ENCODE measurements around the gene HOXA3. TPM values are rescaled to one million over a fixed set of nuclear protein-coding genes. Genes with fewer than 3 reads are reported as not detected.

HOXA3 gene
- total RNA-seq, 1 experiment from 2014 or later = 30.2 TPM

DNA sequence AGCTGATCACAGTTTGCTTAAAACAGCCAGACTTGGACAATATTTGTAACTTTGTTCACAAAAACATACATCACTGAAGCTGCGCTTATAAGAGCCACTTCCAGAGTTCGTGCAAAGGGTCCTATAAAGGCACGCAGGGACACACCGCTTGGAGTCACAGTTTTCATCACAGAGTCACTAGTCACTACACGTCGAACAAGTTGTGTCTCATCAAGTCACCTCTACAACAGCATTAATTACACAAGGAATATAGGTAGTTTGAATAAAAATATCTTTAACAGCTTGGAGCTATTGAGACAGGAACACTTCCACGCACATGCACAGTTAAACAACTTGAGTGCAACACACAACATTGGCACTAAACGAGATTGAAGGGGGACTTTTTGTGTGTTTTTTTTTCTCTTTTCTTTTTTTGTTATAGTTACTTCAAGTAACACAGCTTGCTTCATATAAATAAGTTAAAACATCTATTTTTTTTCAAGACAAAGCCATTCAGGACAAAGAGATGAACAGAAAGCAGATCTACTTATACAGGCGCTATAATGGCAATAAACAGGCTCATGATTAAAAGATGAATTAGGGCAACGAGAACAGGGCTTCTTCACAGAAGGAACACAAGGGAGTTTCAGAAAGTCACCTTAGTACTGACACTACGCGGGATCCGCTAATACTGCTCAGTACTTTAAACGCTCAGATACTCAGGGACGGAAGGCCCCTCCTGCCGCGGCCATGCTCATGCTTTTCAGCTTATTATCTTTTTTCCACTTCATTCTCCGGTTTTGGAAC lies 11.1 kb downstream of the HOXA3 start:
- no peak for TF ChIP-seq SIN3A (IDR thresholded peaks at IDR 0.05; ENCODE audit: borderline replicate concordance, insufficient read depth, low read depth, low read length)
- TF ChIP-seq, protein P1, sequence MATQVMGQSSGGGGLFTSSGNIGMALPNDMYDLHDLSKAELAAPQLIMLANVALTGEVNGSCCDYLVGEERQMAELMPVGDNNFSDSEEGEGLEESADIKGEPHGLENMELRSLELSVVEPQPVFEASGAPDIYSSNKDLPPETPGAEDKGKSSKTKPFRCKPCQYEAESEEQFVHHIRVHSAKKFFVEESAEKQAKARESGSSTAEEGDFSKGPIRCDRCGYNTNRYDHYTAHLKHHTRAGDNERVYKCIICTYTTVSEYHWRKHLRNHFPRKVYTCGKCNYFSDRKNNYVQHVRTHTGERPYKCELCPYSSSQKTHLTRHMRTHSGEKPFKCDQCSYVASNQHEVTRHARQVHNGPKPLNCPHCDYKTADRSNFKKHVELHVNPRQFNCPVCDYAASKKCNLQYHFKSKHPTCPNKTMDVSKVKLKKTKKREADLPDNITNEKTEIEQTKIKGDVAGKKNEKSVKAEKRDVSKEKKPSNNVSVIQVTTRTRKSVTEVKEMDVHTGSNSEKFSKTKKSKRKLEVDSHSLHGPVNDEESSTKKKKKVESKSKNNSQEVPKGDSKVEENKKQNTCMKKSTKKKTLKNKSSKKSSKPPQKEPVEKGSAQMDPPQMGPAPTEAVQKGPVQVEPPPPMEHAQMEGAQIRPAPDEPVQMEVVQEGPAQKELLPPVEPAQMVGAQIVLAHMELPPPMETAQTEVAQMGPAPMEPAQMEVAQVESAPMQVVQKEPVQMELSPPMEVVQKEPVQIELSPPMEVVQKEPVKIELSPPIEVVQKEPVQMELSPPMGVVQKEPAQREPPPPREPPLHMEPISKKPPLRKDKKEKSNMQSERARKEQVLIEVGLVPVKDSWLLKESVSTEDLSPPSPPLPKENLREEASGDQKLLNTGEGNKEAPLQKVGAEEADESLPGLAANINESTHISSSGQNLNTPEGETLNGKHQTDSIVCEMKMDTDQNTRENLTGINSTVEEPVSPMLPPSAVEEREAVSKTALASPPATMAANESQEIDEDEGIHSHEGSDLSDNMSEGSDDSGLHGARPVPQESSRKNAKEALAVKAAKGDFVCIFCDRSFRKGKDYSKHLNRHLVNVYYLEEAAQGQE (IDR thresholded peaks at IDR 0.05; ENCODE audit: insufficient read depth in 1 of 2, low read depth in 2 of 2, low read length in 1 of 2) = no peak
- TF ChIP-seq, protein P2, sequence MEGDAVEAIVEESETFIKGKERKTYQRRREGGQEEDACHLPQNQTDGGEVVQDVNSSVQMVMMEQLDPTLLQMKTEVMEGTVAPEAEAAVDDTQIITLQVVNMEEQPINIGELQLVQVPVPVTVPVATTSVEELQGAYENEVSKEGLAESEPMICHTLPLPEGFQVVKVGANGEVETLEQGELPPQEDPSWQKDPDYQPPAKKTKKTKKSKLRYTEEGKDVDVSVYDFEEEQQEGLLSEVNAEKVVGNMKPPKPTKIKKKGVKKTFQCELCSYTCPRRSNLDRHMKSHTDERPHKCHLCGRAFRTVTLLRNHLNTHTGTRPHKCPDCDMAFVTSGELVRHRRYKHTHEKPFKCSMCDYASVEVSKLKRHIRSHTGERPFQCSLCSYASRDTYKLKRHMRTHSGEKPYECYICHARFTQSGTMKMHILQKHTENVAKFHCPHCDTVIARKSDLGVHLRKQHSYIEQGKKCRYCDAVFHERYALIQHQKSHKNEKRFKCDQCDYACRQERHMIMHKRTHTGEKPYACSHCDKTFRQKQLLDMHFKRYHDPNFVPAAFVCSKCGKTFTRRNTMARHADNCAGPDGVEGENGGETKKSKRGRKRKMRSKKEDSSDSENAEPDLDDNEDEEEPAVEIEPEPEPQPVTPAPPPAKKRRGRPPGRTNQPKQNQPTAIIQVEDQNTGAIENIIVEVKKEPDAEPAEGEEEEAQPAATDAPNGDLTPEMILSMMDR (IDR thresholded peaks at IDR 0.05) = no peak
- no peak for TF ChIP-seq TCF7L2 (IDR thresholded peaks at IDR 0.05; ENCODE audit: low read depth, low read length)
- no peak for TF ChIP-seq POLR2AphosphoS5 (IDR thresholded peaks at IDR 0.05; ENCODE audit: low read depth, low read length)
- peak overlapping the region; percentile 58 to 87; a peak in 2 of 4 replicates for H3K4me3 ChIP-seq (ENCODE audit: low read depth in 2 of 2, low read length in 2 of 2)
- POLR2A ChIA-PET = no interaction called here
- DNase-seq (ENCODE audit: low read depth, low spot score) (no peak), ATAC-seq (no peak)
- CTCF ChIA-PET = interaction anchor here (0.5 to 2.7 kb wide), 7 partner anchors 13 to 707 kb away, joined by 3 to 9 read pairs (median 7); no protein-coding TSS in a partner anchor
- in situ Hi-C loops (cut with HindIII; ENCODE audit: low pct_unique_long_range_greater_than_20kb, low sequenced_read_pairs) (loop anchor here (5.0 kb wide), 1 partner anchor 284 kb away; no protein-coding TSS in a partner anchor), intact Hi-C loops (cut with micrococcal nuclease; ENCODE audit: unreplicated experiment) (no loop called here)
- no peaks in the 10 kb centered on the region for H3K9me3 ChIP-seq (ENCODE audit: control insufficient read depth, insufficient read depth, low read depth, low read length)
- H3K27ac ChIP-seq (ENCODE audit: low read length) = peak overlapping the region; percentile 84
- H3K4me1 ChIP-seq (ENCODE audit: control insufficient read depth, insufficient read depth, low read length) = peaks cover 32% of the 10 kb centered on the region
- no peaks in the 10 kb centered on the region for H3K36me3 ChIP-seq (ENCODE audit: control insufficient read depth, insufficient read depth, low read length)
- BruUV-seq (replicated peaks) = TSS peak; percentile 81
- H3K27me3 ChIP-seq (ENCODE audit: control insufficient read depth, insufficient read depth, low read length) = no peaks in the 10 kb centered on the region

DNA sequence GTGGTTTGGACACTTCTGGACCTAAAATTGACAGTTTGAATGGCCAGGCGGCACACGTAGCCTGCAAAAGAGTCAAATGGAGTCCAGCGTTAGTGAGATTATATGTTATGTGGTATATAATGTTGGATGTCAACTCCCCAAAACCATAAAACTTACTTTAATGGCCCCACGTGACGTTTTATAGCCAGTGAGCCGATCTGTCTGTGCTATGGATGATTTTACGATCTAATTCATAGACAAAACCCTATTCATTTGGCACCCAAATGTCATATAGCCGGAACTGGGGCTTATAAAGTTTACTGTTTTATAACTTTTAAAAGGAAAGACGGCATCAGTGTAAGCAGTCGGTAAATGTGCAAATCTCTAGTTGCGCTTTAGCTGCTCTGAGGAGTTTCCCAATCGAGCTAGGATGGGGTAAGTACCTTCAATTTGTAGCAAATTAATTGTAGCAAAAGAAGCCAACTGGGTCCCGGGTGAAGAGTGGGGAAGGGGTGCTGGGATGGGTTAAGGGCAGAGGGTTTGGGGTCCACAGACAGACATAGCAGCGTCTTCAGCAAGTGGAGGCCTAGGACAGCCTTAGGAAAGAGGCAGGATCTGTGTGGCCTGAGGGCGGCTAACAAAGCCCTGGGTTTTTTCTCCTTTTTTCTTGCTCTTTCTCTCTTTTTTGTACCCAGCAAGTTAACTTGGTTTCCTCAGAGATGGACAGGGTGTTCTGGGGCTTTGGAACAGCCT lies 12.1 kb downstream of the HOXA3 start:
- ChIA-PET POLR2A (interaction anchor here (0.6 kb wide), 2 partner anchors 284 to 460 kb away, joined by 3 to 5 read pairs; no protein-coding TSS in a partner anchor), CTCF (interaction anchor here (0.7 kb wide), 1 partner anchor 53 kb away, joined by 3 read pairs; no protein-coding TSS in a partner anchor)
- TF ChIP-seq, protein P1 (IDR thresholded peaks at IDR 0.05; ENCODE audit: insufficient read depth in 1 of 2, low read depth in 2 of 2, low read length in 1 of 2) = no peak
- no peak for TF ChIP-seq SIN3A (IDR thresholded peaks at IDR 0.05; ENCODE audit: borderline replicate concordance, insufficient read depth, low read depth, low read length)
- no peak for TF ChIP-seq POLR2AphosphoS5 (IDR thresholded peaks at IDR 0.05; ENCODE audit: low read depth, low read length)
- no peak for TF ChIP-seq TCF7L2 (IDR thresholded peaks at IDR 0.05; ENCODE audit: low read depth, low read length)
- TF ChIP-seq, protein P2 (IDR thresholded peaks at IDR 0.05) = no peak
- Histone ChIP-seq H3K27ac (ENCODE audit: low read length) (peak overlapping the region; percentile 51; the same call in 1 of the 2 replicates), H3K36me3 (ENCODE audit: control insufficient read depth, insufficient read depth, low read length) (no peaks in the 10 kb centered on the region), H3K4me1 (ENCODE audit: control insufficient read depth, insufficient read depth, low read length) (peaks cover 42% of the 10 kb centered on the region), H3K4me3 (ENCODE audit: low read depth in 2 of 2, low read length in 2 of 2) (no peak overlapping the region), H3K9me3 (ENCODE audit: control insufficient read depth, insufficient read depth, low read depth, low read length) (no peaks in the 10 kb centered on the region), H3K27me3 (ENCODE audit: control insufficient read depth, insufficient read depth, low read length) (no peaks in the 10 kb centered on the region)
- in situ Hi-C loops (cut with HindIII; ENCODE audit: low pct_unique_long_range_greater_than_20kb, low sequenced_read_pairs) = loop anchor here (5.0 kb wide), 1 partner anchor 283 kb away; no protein-coding TSS in a partner anchor
- BruUV-seq (replicated peaks) = no TSS peak
- intact Hi-C loops (cut with micrococcal nuclease; ENCODE audit: unreplicated experiment) = no loop called here
- DNase-seq (ENCODE audit: low read depth, low spot score) (no peak), ATAC-seq (no peak)
